Common myeloid progenitor, CD34-positive (primary cell): ENCODE measurements around the gene LNX1.

Experiments used
- CTCF ChIA-PET: fragments of 350-600 bp; sonication (Branson Sonifier 250); formaldehyde crosslinking; loops from one replicate; lab custom pipeline; 2021; ENCODE audit warnings: antibody characterized with exemption; lab: Charles Lee
- POLR2A ChIA-PET: fragments of 350-600 bp; sonication (Branson Sonifier 250); formaldehyde crosslinking; loops from one replicate; lab custom pipeline; 2021; ENCODE audit warnings: antibody characterized with exemption; lab: Charles Lee
- DNase-seq, 3 donors: peaks; one replicate each; pipeline versions ENCODE4 v3.0.0 to v3.0.0-alpha.2; 2013
- H3K27ac ChIP-seq, 2 experiments: 1 replicate in 1 of 2; 2 replicates in 1 of 2; pipeline ENCODE4 v1.7.0; 2013; ENCODE audit warnings: inconsistent platforms in 2 of 2, low read length in 2 of 2, mild to moderate bottlenecking in 2 of 2, low read depth in 1 of 2, moderate library complexity in 1 of 2; ENCODE audit not compliant: severe bottlenecking in 2 of 2, insufficient read depth in 1 of 2, poor library complexity in 1 of 2
- H3K27me3 ChIP-seq, 5 experiments: replicated peaks in 2 of 5; 1 replicate in 3 of 5; 2 replicates in 2 of 5; pipeline versions ENCODE4 v1.6.1 to v1.7.0; 2013; ENCODE audit warnings: low read length in 4 of 5, mild to moderate bottlenecking in 2 of 5, moderate library complexity in 2 of 5, inconsistent platforms in 1 of 5; ENCODE audit not compliant: insufficient read depth in 5 of 5, control insufficient read depth in 4 of 5
- H3K36me3 ChIP-seq, 4 experiments: 1 replicate in 2 of 4; 2 replicates in 2 of 4; pipeline versions ENCODE4 v1.6.1 to v1.7.0; 2013; ENCODE audit warnings: low read length in 3 of 4, control low read depth in 1 of 4, mild to moderate bottlenecking in 1 of 4; ENCODE audit not compliant: control insufficient read depth in 4 of 4, insufficient read depth in 4 of 4
- H3K4me1 ChIP-seq, 4 experiments: 1 replicate in 3 of 4; 2 replicates in 1 of 4; pipeline versions ENCODE4 v1.6.1 to v1.7.1; 2013; ENCODE audit warnings: low read length in 3 of 4, mild to moderate bottlenecking in 3 of 4, control low read depth in 1 of 4, inconsistent platforms in 1 of 4, moderate library complexity in 1 of 4; ENCODE audit not compliant: control insufficient read depth in 4 of 4, insufficient read depth in 4 of 4; ENCODE audit errors: control extremely low read depth in 1 of 4
- H3K4me3 ChIP-seq, 7 experiments: 1 replicate in 4 of 7; 2 replicates in 3 of 7; pipeline versions ENCODE4 v1.5.1 to v1.7.0; 2013; ENCODE audit warnings: mild to moderate bottlenecking in 7 of 7, low read length in 6 of 7, moderate library complexity in 6 of 7, inconsistent platforms in 2 of 7, low read depth in 2 of 7, control low read depth in 1 of 7; ENCODE audit not compliant: insufficient read depth in 4 of 7, control insufficient read depth in 1 of 7; ENCODE audit errors: extremely low read depth in 1 of 7
- H3K9me3 ChIP-seq, 5 experiments: 1 replicate in 4 of 5; 2 replicates in 1 of 5; pipeline versions ENCODE4 v1.6.1 to v1.7.1; 2013; ENCODE audit warnings: low read length in 4 of 5, mild to moderate bottlenecking in 2 of 5, inconsistent platforms in 1 of 5, low read depth in 1 of 5, moderate library complexity in 1 of 5; ENCODE audit not compliant: control insufficient read depth in 4 of 5, insufficient read depth in 2 of 5; ENCODE audit errors: control extremely low read depth in 1 of 5
- WGBS: methylation state at CpG from one replicate; pipeline ENCODE4 v1.1.5; 2013; ENCODE audit not compliant: insufficient coverage; 5-methylcytosine and 5-hydroxymethylcytosine counted together

Gene LNX1

GRCh38 chr4:53617101-53617680 lies 25.9 kb upstream of the LNX1 start:
- CTCF ChIA-PET, result interaction anchor here (0.9 kb wide), 1 partner anchor 10 kb away, joined by 3 read pairs; no protein-coding TSS in a partner anchor
- Histone ChIP-seq H3K4me1 (no peaks in the 10 kb centered on the region), H3K27ac (no peak overlapping the region), H3K27me3 (no peaks in the 10 kb centered on the region), H3K4me3 (no peak overlapping the region), H3K9me3 (no peaks in the 10 kb centered on the region), H3K36me3 (no peaks in the 10 kb centered on the region)
- no peak for DNase-seq
- POLR2A ChIA-PET, result no interaction called here

- Histone ChIP-seq H3K27me3 (no peaks in the 10 kb centered on the region), H3K9me3 (no peaks in the 10 kb centered on the region), H3K36me3 (no peaks in the 10 kb centered on the region), H3K27ac (no peak overlapping the region), H3K4me3 (no peak overlapping the region), H3K4me1 (no peaks in the 10 kb centered on the region)
- ChIA-PET POLR2A (no interaction called here), CTCF (interaction anchor here (0.9 kb wide), 1 partner anchor 9 kb away, joined by 3 read pairs; no protein-coding TSS in a partner anchor)
- 100% methylated on average over 1 of the region's 2 CpGs for WGBS
- no peak for DNase-seq
Observed at GRCh38 chr4:53616219-53616618, 24.9 kb upstream of the LNX1 start.

GRCh38 chr4:53614591-53614990 lies 23.3 kb upstream of the LNX1 start:
- DNase-seq, result peak in 1 of 3 donors; percentile 8
- Histone ChIP-seq H3K27me3 (no peaks in the 10 kb centered on the region), H3K9me3 (no peaks in the 10 kb centered on the region), H3K27ac (no peak overlapping the region), H3K4me3 (no peak overlapping the region), H3K4me1 (no peaks in the 10 kb centered on the region), H3K36me3 (no peaks in the 10 kb centered on the region)
- 100% methylated on average over 3 of the region's 3 CpGs for WGBS
- ChIA-PET CTCF (interaction anchor here (1.1 kb wide), 1 partner anchor 12 kb away, joined by 3 read pairs; no protein-coding TSS in a partner anchor), POLR2A (no interaction called here)

GRCh38 chr4:53613428-53613827 lies 22.1 kb upstream of the LNX1 start:
- Histone ChIP-seq H3K4me3 (no peak overlapping the region), H3K27ac (no peak overlapping the region), H3K36me3 (no peaks in the 10 kb centered on the region), H3K9me3 (no peaks in the 10 kb centered on the region), H3K4me1 (no peaks in the 10 kb centered on the region), H3K27me3 (no peaks in the 10 kb centered on the region)
- no peak for DNase-seq
- 89% methylated on average over 3 of the region's 3 CpGs for WGBS
- POLR2A ChIA-PET, result no interaction called here
- CTCF ChIA-PET, result no interaction called here

- DNase-seq, result no peak
- WGBS, result 100% methylated on average over 1 of the region's 4 CpGs
- H3K27ac ChIP-seq, result no peak overlapping the region
- POLR2A ChIA-PET, result no interaction called here
- H3K36me3 ChIP-seq, result no peaks in the 10 kb centered on the region
- no peaks in the 10 kb centered on the region for H3K27me3 ChIP-seq
- CTCF ChIA-PET, result no interaction called here
- H3K4me1 ChIP-seq, result no peaks in the 10 kb centered on the region
- no peaks in the 10 kb centered on the region for H3K9me3 ChIP-seq
- H3K4me3 ChIP-seq, result no peak overlapping the region
Observed at GRCh38 chr4:53608649-53609048, 17.4 kb upstream of the LNX1 start.

- WGBS, result no CpG with 5 or more reads among the region's 3 CpGs
- no peak for DNase-seq
- Histone ChIP-seq H3K27ac (no peak overlapping the region), H3K9me3 (no peaks in the 10 kb centered on the region), H3K36me3 (no peaks in the 10 kb centered on the region), H3K4me3 (no peak overlapping the region), H3K4me1 (no peaks in the 10 kb centered on the region), H3K27me3 (no peaks in the 10 kb centered on the region)
- ChIA-PET POLR2A (no interaction called here), CTCF (no interaction called here)
Observed at GRCh38 chr4:53608242-53608641, 17.0 kb upstream of the LNX1 start.

- H3K9me3 ChIP-seq, result no peaks in the 10 kb centered on the region
- POLR2A ChIA-PET, result no interaction called here
- no CpG with 5 or more reads among the region's 3 CpGs for WGBS
- H3K27ac ChIP-seq, result no peak overlapping the region
- no peaks in the 10 kb centered on the region for H3K4me1 ChIP-seq
- CTCF ChIA-PET, result no interaction called here
- H3K4me3 ChIP-seq, result no peak overlapping the region
- no peak for DNase-seq
- no peaks in the 10 kb centered on the region for H3K36me3 ChIP-seq
- H3K27me3 ChIP-seq, result no peaks in the 10 kb centered on the region
Observed at GRCh38 chr4:53605783-53606182, 14.5 kb upstream of the LNX1 start.
